SK-N-MC (cell line): ENCODE results near the gene LRRC4C.

Experiments
- EZH2 ChIP-seq: fragments of 200-600 bp; sonication (generic); IDR thresholded peaks from one replicate; pipeline ENCODE4 v1.6.1; 2017; ENCODE audit warnings: antibody characterized with exemption
- POLR2AphosphoS5 ChIP-seq: IDR thresholded peaks from 2 replicates; pipeline ENCODE4 v1.6.1; 2012; ENCODE audit warnings: mild to moderate bottlenecking, low read depth, low read length, borderline replicate concordance

DNA sequence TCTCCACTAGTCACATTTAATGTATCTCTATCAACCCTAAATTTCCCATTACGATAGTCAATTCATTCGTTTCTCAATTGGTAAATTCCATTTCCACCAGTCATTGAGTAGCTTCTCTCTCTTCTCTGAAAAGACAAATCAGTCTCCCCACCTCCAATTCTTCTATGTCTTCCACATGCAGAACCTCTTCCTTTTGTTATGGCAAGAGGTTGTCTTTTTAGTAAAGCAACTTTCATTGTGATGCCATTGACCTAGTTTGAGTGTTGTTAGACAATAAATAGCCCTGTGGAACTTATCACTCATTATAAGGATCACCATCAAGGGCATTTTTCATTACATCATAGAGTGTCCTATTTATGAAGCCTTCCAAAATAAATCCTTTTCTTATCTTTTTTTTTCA is 340.9 kb downstream of the LRRC4C start:
- TF ChIP-seq EZH2 = no peak
- no peak for TF ChIP-seq POLR2AphosphoS5
